WTC11 (cell line): ENCODE measurements around the gene MTTP. TPM values are rescaled to one million over a fixed set of nuclear protein-coding genes. Genes with fewer than 3 reads are reported as not detected.

Experiments used
- ATAC-seq: fragments of 200-7000 bp; cut with Tn5 transposase; 2 replicates; pipeline ENCODE4 v1.10.0; 2021; ENCODE audit warnings: mild to moderate bottlenecking, moderate library complexity
- CTCF ChIA-PET: fragments of 300-600 bp; sonication (Branson Sonifier 250); formaldehyde crosslinking; loops from one replicate; lab custom pipeline; 2021; ENCODE audit warnings: antibody characterized with exemption; lab: Charles Lee
- POLR2A ChIA-PET: fragments of 350-600 bp; sonication (Branson Sonifier 250); formaldehyde crosslinking; loops from one replicate; lab custom pipeline; 2021; ENCODE audit warnings: antibody characterized with exemption; lab: Charles Lee
- DNase-seq: peaks from one replicate; pipeline ENCODE4 v3.0.0; 2021; ENCODE audit warnings: low spot score
- H3K27ac Mint-ChIP-seq: 2 replicates; pipeline ENCODE4 v1.8.0; 2021; ENCODE audit warnings: mixed read lengths
- H3K27me3 Mint-ChIP-seq: 2 replicates; pipeline ENCODE4 v1.8.0; 2021; ENCODE audit warnings: low read depth, mild to moderate bottlenecking, moderate library complexity, mixed read lengths
- H3K36me3 Mint-ChIP-seq: 2 replicates; pipeline ENCODE4 v1.8.0; 2021; ENCODE audit warnings: mixed read lengths
- H3K4me1 Mint-ChIP-seq: 2 replicates; pipeline ENCODE4 v1.8.0; 2022; ENCODE audit warnings: mixed read lengths
- H3K4me3 Mint-ChIP-seq: 2 replicates; pipeline ENCODE4 v1.8.0; 2021; ENCODE audit warnings: mild to moderate bottlenecking, moderate library complexity, mixed read lengths
- H3K9me3 Mint-ChIP-seq: 2 replicates; pipeline ENCODE4 v1.8.0; 2021; ENCODE audit warnings: mixed read lengths
- ESRRA ChIP-seq: sonication (generic); formaldehyde crosslinking; IDR thresholded peaks from 2 replicates; pipeline ENCODE4 v1.8.1; 2022; ENCODE audit warnings: mild to moderate bottlenecking, missing genetic modification reagents, borderline replicate concordance
- ETV6 ChIP-seq: sonication (generic); formaldehyde crosslinking; IDR thresholded peaks from 2 replicates; pipeline ENCODE4 v1.8.1; 2022; ENCODE audit warnings: mild to moderate bottlenecking, missing genetic modification reagents
- NR3C1 ChIP-seq: sonication (generic); formaldehyde crosslinking; conservative IDR thresholded peaks from 2 replicates; pipeline ENCODE4 v1.8.1; 2023; ENCODE audit warnings: low read depth, mild to moderate bottlenecking, missing genetic modification reagents
- OVOL2 ChIP-seq: fragments of 250-450 bp; sonication (Bioruptor Pico); IDR thresholded peaks from 2 replicates; pipeline ENCODE4 v1.9.0; 2021; ENCODE audit warnings: mild to moderate bottlenecking, borderline replicate concordance
- RELA ChIP-seq: sonication (generic); formaldehyde crosslinking; IDR thresholded peaks from 2 replicates; pipeline ENCODE4 v1.8.1; 2022; ENCODE audit warnings: missing genetic modification reagents, mild to moderate bottlenecking, borderline replicate concordance
- RORB ChIP-seq: fragments of 250-450 bp; sonication (Bioruptor Pico); IDR thresholded peaks from 2 replicates; pipeline ENCODE4 v1.9.0; 2021; ENCODE audit warnings: mild to moderate bottlenecking
- SMAD4 ChIP-seq: sonication (generic); formaldehyde crosslinking; IDR thresholded peaks from 2 replicates; pipeline ENCODE4 v1.8.0; 2022; ENCODE audit warnings: mild to moderate bottlenecking, missing genetic modification reagents
- SOX15 ChIP-seq: fragments of 250-450 bp; sonication (Bioruptor Pico); IDR thresholded peaks from 2 replicates; pipeline ENCODE4 v1.9.0; 2021; ENCODE audit warnings: mild to moderate bottlenecking
- TEAD1 ChIP-seq: sonication (generic); formaldehyde crosslinking; IDR thresholded peaks from 2 replicates; pipeline ENCODE4 v1.8.0; 2022; ENCODE audit warnings: mild to moderate bottlenecking, missing genetic modification reagents
- ZNF317 ChIP-seq: sonication (generic); formaldehyde crosslinking; IDR thresholded peaks from 2 replicates; pipeline ENCODE4 v1.8.1; 2023; ENCODE audit warnings: low read depth, mild to moderate bottlenecking, moderate library complexity, missing genetic modification reagents, borderline replicate concordance
- total RNA-seq: library from RNA; stranded (reverse); gene quantifications from 3 replicates; pipeline ENCODE4 v1.2.3, GENCODE V29; 2021
- TF ChIP-seq, protein P1 (sequence below): sonication (generic); formaldehyde crosslinking; IDR thresholded peaks from 2 replicates; pipeline ENCODE4 v1.8.0; 2022; ENCODE audit warnings: mild to moderate bottlenecking, missing genetic modification reagents
- TF ChIP-seq, protein P2 (sequence below): sonication (generic); formaldehyde crosslinking; IDR thresholded peaks from 2 replicates; pipeline ENCODE4 v1.8.1; 2023; ENCODE audit warnings: mild to moderate bottlenecking, moderate library complexity, missing genetic modification reagents
- TF ChIP-seq, protein P3 (sequence below): sonication (generic); formaldehyde crosslinking; IDR thresholded peaks from 2 replicates; pipeline ENCODE4 v1.8.0; 2023; ENCODE audit warnings: missing genetic modification reagents, mild to moderate bottlenecking, borderline replicate concordance

The MTTP gene
- total RNA-seq, 1 experiment from 2014 or later, result 0.26 TPM

DNA sequence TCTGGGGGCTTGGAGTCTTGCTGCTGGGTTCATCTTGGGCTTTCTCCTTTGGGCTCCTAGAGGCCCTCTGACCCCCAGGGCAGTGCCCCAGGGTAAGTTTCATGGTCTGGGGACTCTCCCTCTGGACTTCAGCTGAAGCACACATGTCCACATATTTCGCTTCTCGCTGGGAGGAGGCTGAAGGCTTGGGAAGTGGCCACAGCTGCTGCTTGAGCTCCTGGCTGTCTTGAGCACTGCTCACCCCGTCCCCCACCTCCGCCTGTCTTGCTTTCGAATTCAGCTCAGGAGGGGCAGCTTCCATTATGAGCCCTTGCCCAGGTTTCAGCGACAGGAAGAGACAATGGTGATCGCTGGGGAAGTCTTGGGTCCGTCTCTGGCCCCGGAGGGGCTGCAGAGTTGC is 79.3 kb downstream of the MTTP start:
- DNase-seq (no peak), ATAC-seq (no peak)
- Mint-ChIP-seq H3K36me3 (no peaks in the 10 kb centered on the region), H3K4me3 (no peak overlapping the region), H3K27ac (no peak overlapping the region), H3K4me1 (no peaks in the 10 kb centered on the region), H3K9me3 (no peaks in the 10 kb centered on the region), H3K27me3 (peaks cover 17% of the 10 kb centered on the region)
- no peak for TF ChIP-seq RORB (CRISPR knock-in tag)
- TF ChIP-seq OVOL2 (CRISPR knock-in tag), result no peak
- TF ChIP-seq ZNF317 (CRISPR knock-in tag), result no peak
- ChIA-PET CTCF (no interaction called here), POLR2A (no interaction called here)

DNA sequence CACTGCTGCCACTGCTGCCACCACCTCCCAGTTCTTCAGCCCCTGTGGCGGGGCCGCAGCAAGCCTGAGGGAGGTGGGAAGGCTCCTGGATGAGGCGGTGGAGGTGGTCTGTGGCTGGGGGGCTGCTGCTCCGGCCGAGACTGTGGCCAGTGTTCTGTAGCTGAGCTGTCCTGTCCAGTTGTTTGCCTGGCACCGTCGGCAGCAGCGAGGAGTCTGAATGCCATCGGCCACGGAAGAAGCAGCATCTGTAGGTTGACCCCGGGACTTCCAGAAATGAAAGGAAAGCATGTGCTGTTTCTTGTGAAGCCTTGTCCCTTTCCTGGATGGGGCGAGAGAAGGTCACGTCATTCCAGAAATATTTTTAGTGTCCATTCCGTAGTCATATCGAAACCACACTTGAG is 79.7 kb downstream of the MTTP start:
- ATAC-seq (no peak), DNase-seq (no peak)
- TF ChIP-seq, protein P1, sequence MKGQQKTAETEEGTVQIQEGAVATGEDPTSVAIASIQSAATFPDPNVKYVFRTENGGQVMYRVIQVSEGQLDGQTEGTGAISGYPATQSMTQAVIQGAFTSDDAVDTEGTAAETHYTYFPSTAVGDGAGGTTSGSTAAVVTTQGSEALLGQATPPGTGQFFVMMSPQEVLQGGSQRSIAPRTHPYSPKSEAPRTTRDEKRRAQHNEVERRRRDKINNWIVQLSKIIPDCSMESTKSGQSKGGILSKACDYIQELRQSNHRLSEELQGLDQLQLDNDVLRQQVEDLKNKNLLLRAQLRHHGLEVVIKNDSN (CRISPR knock-in tag), result no peak
- TF ChIP-seq ESRRA (no peak), TEAD1 (no peak), SOX15 (no peak)
- H3K4me3 Mint-ChIP-seq, result no peak overlapping the region
- no peaks in the 10 kb centered on the region for H3K4me1 Mint-ChIP-seq
- no peaks in the 10 kb centered on the region for H3K36me3 Mint-ChIP-seq
- H3K27me3 Mint-ChIP-seq, result peaks cover 12% of the 10 kb centered on the region
- H3K9me3 Mint-ChIP-seq, result no peaks in the 10 kb centered on the region
- ChIA-PET POLR2A (no interaction called here), CTCF (no interaction called here)
- no peak overlapping the region for H3K27ac Mint-ChIP-seq

DNA sequence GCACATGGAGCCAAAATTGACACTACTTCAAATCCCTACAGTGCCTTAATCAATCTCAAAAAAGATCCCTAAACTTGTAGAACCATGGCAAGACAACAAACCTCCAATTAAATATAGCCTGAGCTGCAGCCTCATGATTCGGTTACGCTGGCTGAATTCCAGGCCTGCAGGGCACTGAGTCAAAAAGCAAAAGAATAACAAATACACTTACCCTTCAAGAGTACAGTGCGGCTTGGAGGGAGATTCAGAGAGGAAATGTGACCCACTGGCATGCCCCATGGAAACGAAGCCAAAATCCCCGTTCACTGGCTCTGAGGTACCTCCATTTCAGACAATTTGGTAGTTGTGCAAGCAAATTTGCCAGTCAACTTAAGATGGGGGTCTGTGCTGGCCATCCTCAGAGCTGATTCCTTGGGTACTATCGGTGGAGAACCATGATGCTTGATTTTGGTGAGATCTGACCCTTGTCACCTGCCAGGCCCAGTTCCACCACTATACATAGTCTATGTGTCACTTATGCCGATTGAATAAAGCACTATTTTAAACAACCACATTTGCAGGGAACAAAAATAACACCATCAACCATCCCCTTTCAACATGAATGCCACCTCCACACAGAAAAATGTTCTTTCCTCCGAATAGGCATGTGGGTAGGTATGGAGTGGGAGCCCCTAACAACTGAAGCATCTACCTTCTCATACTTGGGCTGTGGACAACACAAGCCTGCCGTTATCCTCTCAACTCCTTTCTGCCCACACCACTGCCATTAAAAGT is 80.9 kb downstream of the MTTP start:
- ATAC-seq (no peak), DNase-seq (no peak)
- no peak overlapping the region for H3K4me3 Mint-ChIP-seq
- CTCF ChIA-PET, result no interaction called here
- no peak overlapping the region for H3K27ac Mint-ChIP-seq
- TF ChIP-seq, protein P2, sequence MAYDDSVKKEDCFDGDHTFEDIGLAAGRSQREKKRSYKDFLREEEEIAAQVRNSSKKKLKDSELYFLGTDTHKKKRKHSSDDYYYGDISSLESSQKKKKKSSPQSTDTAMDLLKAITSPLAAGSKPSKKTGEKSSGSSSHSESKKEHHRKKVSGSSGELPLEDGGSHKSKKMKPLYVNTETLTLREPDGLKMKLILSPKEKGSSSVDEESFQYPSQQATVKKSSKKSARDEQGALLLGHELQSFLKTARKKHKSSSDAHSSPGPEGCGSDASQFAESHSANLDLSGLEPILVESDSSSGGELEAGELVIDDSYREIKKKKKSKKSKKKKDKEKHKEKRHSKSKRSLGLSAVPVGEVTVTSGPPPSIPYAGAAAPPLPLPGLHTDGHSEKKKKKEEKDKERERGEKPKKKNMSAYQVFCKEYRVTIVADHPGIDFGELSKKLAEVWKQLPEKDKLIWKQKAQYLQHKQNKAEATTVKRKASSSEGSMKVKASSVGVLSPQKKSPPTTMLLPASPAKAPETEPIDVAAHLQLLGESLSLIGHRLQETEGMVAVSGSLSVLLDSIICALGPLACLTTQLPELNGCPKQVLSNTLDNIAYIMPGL, result no peak
- TF ChIP-seq, all 79 proteins: peak for 0
- POLR2A ChIA-PET, result no interaction called here
- H3K36me3 Mint-ChIP-seq, result no peaks in the 10 kb centered on the region
- H3K9me3 Mint-ChIP-seq, result no peaks in the 10 kb centered on the region
- H3K27me3 Mint-ChIP-seq, result peaks cover 9% of the 10 kb centered on the region
- no peaks in the 10 kb centered on the region for H3K4me1 Mint-ChIP-seq

DNA sequence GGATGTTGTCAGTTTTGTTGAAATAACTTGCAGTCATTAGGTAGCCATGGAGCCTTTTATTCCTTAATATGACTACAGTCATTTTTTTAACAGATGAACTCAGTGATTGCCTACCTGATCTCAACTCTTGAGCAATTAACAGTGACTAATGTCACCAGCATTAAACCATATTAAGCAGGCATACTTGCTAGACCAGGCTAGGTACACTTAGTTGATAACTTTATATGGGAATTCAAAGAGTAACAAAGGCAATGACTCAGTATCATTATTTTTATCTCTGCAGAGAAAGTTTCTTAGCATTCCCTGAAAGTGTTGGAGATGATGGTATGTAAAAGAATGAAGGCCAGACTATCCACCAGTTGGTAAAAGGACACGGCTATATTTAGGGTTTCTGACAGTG is 83.2 kb downstream of the MTTP start, which contains the start of gene C4orf54:
Gene C4orf54 (minus strand): TSS at position 31 of the 400 bp plus-strand sequence. CDS start 3,180 bp downstream, outside the sequence.
- ChIA-PET CTCF (no interaction called here), POLR2A (no interaction called here)
- Mint-ChIP-seq H3K9me3 (no peaks in the 10 kb centered on the region), H3K27me3 (no peaks in the 10 kb centered on the region; the same call in 1 of the 2 replicates), H3K27ac (no peak within 1 kb of the TSS), H3K4me3 (no peak within 1 kb of the TSS), H3K36me3 (no peaks in the 10 kb centered on the region), H3K4me1 (no peaks in the 10 kb centered on the region)
- ATAC-seq (no peak), DNase-seq (no peak)
- TF ChIP-seq SMAD4 (CRISPR knock-in tag) (no peak), NR3C1 (CRISPR knock-in tag) (no peak), RELA (CRISPR knock-in tag) (no peak), ETV6 (CRISPR knock-in tag) (no peak)
- TF ChIP-seq, protein P3, sequence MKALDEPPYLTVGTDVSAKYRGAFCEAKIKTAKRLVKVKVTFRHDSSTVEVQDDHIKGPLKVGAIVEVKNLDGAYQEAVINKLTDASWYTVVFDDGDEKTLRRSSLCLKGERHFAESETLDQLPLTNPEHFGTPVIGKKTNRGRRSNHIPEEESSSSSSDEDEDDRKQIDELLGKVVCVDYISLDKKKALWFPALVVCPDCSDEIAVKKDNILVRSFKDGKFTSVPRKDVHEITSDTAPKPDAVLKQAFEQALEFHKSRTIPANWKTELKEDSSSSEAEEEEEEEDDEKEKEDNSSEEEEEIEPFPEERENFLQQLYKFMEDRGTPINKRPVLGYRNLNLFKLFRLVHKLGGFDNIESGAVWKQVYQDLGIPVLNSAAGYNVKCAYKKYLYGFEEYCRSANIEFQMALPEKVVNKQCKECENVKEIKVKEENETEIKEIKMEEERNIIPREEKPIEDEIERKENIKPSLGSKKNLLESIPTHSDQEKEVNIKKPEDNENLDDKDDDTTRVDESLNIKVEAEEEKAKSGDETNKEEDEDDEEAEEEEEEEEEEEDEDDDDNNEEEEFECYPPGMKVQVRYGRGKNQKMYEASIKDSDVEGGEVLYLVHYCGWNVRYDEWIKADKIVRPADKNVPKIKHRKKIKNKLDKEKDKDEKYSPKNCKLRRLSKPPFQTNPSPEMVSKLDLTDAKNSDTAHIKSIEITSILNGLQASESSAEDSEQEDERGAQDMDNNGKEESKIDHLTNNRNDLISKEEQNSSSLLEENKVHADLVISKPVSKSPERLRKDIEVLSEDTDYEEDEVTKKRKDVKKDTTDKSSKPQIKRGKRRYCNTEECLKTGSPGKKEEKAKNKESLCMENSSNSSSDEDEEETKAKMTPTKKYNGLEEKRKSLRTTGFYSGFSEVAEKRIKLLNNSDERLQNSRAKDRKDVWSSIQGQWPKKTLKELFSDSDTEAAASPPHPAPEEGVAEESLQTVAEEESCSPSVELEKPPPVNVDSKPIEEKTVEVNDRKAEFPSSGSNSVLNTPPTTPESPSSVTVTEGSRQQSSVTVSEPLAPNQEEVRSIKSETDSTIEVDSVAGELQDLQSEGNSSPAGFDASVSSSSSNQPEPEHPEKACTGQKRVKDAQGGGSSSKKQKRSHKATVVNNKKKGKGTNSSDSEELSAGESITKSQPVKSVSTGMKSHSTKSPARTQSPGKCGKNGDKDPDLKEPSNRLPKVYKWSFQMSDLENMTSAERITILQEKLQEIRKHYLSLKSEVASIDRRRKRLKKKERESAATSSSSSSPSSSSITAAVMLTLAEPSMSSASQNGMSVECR (CRISPR knock-in tag), result no peak
